Inflammatory macrophage treated with lipopolysaccharide for 1 hour (primary cell): ENCODE results near the gene RARB.
A peak's percentile ranks its signal among the peaks of the same experiment; 100 is the strongest.

Experiments
- DNase-seq, 2 donors: peaks; one replicate each; pipeline ENCODE4 v3.0.0-alpha.2; 2020 to 2022

RARB gene

DNA sequence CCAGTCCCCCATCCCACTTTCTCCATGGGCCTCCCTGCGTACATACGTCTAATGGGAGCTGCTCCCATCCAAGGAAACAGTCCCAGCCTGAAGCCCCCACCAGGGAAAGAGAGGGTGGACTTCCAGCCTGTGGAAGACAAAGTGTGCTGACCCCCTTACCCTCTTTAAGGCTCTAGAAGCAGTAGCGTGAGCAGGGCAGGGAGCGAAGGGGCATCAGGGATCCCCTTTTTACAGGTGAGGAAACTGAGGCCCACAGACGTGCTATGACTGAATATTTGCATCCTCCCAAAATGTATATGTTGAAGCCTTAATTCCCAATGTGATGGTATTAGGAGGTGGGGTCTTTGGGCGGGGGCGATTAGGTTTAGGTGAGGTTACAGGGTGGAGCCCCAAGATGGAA lies 153.3 kb downstream of the RARB start:
- DNase-seq = no peak

DNA sequence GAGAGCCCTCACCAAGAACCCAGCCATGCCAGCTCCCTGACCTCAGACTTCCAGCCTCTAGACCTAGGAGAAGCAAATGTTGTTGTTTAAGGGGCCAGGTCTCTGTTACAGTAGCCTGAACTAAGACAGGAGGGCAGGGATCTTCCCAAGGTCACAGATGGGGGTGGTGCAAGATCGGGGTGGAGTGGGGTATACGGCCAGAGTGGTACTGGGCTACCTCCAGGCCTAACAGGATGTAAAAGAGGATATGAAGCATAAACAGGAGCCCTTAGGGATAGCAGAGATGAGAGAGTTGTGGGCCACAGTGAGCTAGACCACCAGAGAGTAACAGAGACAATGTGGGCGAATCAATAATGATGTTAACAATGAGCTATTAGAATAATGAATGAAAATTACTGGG lies 153.8 kb downstream of the RARB start:
- DNase-seq = no peak

- DNase-seq = peak; percentile 36 to 72
Observed at GRCh38 chr3:25582242-25582641, 154.2 kb downstream of the RARB start.

GRCh38 chr3:25583343-25583742 lies 155.3 kb downstream of the RARB start:
- no peak for DNase-seq

GRCh38 chr3:25584011-25584789 lies 156.1 kb downstream of the RARB start:
- no peak for DNase-seq

DNA sequence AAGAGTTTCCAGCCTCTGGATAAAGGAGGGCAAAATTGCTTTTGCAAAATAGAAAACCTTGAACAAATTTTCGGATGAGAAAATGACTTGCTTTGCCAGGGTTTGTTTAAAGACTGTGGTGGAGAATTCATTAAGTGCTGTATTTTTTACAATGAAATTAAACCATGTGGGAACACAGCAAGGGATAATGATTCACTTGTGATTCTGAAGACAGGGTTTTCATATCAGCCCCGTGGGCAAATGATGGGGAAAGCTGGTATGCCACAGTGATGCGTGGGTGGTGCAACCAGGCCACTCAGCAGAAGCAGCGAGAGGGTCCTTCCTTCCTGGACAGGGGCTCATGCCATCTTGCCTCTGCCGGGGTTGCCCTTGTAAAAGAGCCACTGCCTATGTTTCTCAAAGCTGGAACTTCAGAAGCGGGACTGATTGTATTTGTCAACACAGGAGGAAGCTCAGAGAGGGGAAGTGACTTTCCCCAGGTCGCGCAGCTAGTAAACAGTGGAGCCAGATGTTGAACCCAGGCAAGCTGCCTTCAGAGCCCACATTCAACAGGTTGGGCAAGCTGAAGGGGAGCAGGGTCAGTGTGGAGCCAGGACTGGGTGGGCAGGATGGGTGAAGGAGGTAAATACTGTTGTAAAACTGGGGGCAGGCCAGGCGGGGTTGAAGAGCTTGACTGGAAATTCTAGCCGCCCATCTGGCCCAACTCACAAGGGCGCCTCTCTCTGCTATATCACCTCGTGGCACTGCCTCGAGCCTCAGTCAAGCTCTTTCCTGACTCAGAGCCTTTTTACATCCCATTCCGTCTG lies 157.5 kb downstream of the RARB start:
- peak; percentile 35 to 73 for DNase-seq

DNA sequence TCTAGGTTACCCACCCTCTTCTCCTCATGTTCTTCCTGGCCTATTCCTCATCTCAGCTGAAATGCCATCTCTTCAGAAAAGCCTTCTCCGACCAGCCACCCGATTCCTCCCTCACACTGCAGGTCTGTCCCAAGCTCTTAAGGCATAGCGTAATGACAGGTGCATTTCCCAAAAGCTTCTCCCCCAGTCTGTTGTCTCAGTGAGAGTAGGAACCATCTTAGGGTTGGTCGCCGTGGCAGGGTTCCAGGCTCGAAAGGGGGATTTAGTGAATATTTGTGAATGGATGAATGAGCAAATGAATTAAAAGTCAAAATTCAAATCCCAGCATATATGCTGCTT lies 158.1 kb downstream of the RARB start:
- DNase-seq = no peak

GRCh38 chr3:25586553-25586952 lies 158.5 kb downstream of the RARB start:
- DNase-seq = no peak

DNA sequence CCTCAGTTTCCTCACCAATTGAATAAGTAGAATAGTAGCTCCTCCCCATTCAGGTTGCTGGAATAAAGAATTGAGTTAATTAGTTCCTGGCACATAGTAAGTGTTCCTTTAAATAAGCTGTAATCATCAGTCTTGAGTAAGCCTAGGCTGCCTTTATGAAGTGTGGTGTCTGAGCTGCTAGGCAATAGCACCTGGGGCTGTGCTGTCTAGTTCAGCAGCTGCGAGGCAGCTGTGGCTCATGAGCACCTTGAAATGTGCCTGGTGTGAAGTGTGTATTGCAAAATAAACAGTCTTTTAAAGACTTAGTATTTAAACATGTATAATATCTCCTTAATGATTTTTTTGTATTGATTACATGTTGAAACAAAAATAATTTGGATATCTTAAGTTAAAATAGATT lies 159.0 kb downstream of the RARB start:
- DNase-seq = no peak

- no peak for DNase-seq
Observed at GRCh38 chr3:25587526-25587925, 159.5 kb downstream of the RARB start.

- no peak for DNase-seq
Observed at GRCh38 chr3:25587975-25588374, 159.9 kb downstream of the RARB start.

DNA sequence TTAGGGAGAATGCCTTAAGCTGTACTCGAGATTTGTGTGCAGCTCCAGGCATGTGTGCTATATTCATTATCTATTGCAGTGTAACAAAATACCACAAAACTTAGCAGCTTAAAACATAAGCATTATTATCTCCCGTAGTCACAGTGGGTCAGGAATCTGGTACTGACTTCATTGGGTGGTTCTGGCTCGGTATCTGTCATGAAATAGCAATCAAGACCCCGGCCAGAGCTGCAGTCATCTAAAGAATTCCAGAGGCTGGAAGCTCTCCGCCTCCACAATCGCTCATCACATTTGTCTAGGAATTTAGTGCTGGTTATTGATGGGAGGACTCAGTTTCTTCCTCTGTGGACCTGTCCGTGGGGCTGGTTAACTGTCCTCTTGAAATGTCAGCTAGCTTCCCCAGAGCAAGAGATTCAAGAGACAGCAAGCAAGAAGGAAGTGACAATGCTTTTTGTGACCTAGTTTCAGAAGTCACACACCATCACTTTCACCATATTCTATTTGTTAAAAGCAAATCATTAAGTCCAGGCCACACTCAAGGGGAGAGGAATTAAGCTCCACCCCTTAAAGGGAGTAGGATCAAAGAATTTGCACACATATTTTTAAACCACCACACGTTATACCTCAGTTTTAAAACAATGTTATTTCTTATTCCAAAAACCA lies 160.5 kb downstream of the RARB start:
- no peak for DNase-seq

DNA sequence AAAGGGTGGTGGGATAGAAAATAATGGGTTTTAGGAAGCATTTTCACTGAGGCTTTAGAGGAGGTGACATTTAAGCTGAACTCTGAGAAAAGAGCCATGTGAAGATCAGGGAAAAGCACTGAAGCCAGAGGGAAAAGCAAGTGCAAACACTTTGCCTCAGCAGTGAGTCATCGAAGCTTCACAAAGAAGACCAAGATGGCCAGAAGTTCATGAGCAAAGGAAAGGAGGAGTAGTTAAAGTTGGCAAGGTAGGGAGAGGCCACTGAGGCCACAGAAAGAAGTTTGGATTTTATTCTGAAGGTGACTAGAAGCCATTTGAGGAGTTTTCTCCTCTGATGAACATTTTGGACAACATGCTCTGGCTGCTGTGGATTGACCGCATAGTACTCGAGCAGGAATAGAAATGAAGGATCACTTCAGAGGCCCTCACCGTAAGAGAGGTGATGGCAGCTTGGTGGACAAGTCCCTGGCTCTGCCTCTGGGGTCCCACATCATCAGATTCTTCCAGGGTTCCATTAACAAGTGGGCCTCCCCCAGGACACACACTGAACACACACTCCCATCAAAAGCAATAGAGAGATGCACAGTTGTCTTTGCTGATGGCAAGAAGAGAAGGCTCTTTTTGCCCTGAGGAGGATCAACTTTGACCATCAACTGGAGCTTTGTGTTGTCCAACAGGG lies 161.2 kb downstream of the RARB start:
- DNase-seq = no peak

- DNase-seq = no peak
Observed at GRCh38 chr3:25589783-25590258, 161.8 kb downstream of the RARB start.

GRCh38 chr3:25592510-25592968 lies 164.5 kb downstream of the RARB start:
- no peak for DNase-seq

- no peak for DNase-seq
Observed at GRCh38 chr3:25593001-25593400, 164.9 kb downstream of the RARB start.

DNA sequence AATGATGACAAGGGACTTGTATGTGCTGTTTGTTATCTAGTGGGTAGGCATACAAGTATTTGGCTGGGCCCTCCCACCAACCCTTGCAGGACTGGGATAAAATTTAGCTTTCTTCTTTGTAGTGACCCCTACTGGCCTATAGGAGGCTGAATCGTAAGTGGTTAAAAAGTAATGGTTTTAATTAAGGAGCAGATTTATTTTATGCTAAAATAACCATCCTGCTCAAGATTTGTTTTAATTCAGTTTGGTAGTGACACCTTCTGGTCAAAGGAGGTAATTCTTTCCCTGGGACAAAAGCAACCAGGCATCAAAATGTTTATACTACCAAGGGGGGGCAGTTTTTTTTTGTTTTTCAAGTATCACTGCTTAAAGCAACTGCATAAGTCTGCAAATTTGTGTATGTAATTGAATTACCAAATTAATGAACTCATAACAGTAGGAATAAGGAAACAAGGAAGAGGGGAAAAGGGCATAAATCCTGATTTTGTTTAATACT lies 166.0 kb downstream of the RARB start:
- peak in 1 of 2 donors; percentile 77 for DNase-seq

- DNase-seq = no peak
Observed at GRCh38 chr3:25597535-25598101, 169.6 kb downstream of the RARB start.

DNA sequence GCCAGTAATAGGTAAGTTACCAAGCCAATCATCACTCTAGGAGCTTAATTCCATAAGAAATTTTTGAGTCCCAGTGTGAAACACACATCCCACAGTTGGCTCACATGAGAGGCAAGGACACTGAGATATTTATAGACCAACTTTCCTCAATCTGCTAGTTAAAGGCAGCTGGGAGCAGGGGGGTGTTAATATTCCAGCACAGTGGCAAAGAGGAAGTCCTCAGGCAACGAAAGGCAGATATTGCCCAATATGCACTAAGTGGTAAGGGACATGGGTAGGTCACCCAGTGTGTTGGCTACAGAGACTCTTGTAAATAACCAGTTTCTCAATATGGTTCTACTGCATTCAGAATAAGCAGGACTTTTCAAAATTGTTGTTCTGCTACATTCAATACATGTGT lies 175.6 kb downstream of the RARB start:
- peak; percentile 77 to 88 for DNase-seq

- peak; percentile 75 to 85 for DNase-seq
Observed at GRCh38 chr3:25604107-25604805, 176.2 kb downstream of the RARB start.

GRCh38 chr3:25610167-25610566 lies 182.1 kb downstream of the RARB start:
- no peak for DNase-seq

DNA sequence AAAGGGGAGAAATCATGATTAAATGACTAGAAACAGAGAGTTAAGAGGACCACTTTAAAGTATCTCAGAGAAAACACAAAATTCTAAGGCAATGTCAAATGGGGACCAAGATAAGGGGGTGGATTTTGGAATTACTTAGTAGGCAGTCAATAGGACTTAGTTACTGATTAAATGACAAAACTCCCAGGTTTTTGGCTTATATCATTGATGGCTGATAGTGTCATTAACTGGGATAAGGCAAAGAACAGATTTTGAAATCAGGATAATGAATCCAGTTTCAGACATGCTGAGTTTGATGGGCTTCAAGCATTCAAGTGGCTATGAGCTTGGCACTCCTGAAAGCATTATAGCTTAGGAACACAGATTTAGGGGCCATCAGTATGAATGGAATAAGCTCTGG lies 182.7 kb downstream of the RARB start:
- DNase-seq = no peak
